ENCODE data around the gene GHR.
A peak's percentile ranks its signal among the peaks of the same experiment; 100 is the strongest.

The GHR gene

DNA sequence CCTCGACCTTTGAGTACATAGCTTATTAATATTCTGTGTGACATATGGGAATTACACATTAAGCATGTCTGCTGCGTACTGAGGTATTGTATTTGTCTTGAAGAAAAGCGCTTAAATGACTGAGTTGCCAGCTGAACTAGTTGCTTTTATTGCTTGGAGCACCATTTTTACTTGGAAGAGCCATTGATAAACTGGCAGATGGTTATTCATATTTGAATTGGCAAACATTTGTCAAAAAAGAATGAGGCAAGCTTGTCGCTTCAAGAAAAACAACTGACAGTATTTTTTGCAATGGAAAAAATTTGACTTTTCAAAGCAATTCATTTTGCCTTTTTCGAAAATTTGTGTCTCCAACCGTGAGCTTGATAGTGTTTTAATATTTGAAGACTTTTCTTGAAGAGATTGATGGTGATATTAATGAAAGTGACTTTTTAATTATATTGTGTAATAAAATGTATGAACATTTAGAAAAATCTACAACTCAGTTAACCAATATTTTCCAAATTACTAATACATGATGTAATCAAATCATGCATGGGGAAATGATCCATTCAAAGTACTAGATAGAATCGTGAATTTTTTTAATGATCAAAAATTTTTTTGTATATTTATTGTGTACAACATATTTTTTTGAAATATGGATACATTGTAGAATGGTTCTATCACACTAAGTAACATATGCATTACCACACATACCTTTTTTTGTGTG lies 278.3 kb downstream of the GHR start:
- TF ChIP-seq CTCF (conservative IDR thresholded peaks at IDR 0.05; ENCODE audit: low read depth, low read length) = no peak
- H3K9ac ChIP-seq = no peak overlapping the region
- H3K4me2 ChIP-seq = no peak overlapping the region

GRCh38 chr5:42703238-42703637 lies 280.0 kb downstream of the GHR start:
- no peaks in the 10 kb centered on the region for H3K27me3 ChIP-seq (ENCODE audit: insufficient read depth, low read depth)

More for the DNA sequence above, 278.3 kb downstream of the GHR start:
- no peaks in the 10 kb centered on the region for H3K27me3 ChIP-seq (ENCODE audit: insufficient read depth, low read depth)
- no peak overlapping the region for H3K27ac ChIP-seq
- no peaks in the 10 kb centered on the region for H3K79me2 ChIP-seq (ENCODE audit: insufficient read depth, low read depth)
- H3K36me3 ChIP-seq (ENCODE audit: insufficient read depth) = no peaks in the 10 kb centered on the region
- H3K4me1 ChIP-seq (ENCODE audit: low read depth, poor library complexity, severe bottlenecking) = peaks cover 9% of the 10 kb centered on the region
- H3K4me3 ChIP-seq (IDR thresholded peaks at IDR 0.05; ENCODE audit: insufficient read depth, low read depth, low read length) = no peak overlapping the region
- no peaks in the 10 kb centered on the region for H4K20me1 ChIP-seq (ENCODE audit: insufficient read depth)
- H2AFZ ChIP-seq (ENCODE audit: low read depth) = no peak overlapping the region

DNA sequence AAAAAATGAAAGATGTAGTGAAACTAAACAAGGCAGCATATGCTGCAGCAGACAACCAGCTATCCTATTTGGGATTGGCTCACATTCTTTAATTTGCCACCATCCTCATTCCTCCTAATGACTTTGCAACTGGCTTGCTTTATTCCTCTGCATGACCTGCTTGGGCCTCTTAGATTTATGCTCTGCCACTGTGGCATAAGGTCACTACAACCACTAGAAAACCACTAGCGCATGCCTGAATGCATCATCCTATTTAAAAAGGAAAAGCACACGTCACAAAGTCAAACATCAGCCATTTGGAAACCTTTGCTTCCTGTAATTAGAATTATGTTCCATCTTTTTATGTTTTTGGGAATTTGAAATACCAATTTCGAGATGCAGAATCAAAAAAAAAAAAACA lies 292.5 kb downstream of the GHR start:
- Histone ChIP-seq H3K4me1 (ENCODE audit: low read depth, poor library complexity, severe bottlenecking) (peaks cover 52% of the 10 kb centered on the region), H2AFZ (ENCODE audit: low read depth) (peak overlapping the region; percentile 27; the same call in 1 of the 2 replicates), H3K36me3 (ENCODE audit: insufficient read depth) (no peaks in the 10 kb centered on the region), H3K79me2 (ENCODE audit: insufficient read depth, low read depth) (no peaks in the 10 kb centered on the region), H3K9ac (peak overlapping the region; percentile 11; the same call in 1 of the 2 replicates), H3K27ac (peak overlapping the region; percentile 11; the same call in 1 of the 2 replicates), H3K27me3 (ENCODE audit: insufficient read depth, low read depth) (no peaks in the 10 kb centered on the region), H4K20me1 (ENCODE audit: insufficient read depth) (no peaks in the 10 kb centered on the region), H3K4me2 (peak overlapping the region; percentile 39), H3K4me3 (IDR thresholded peaks at IDR 0.05; ENCODE audit: insufficient read depth, low read depth, low read length) (no peak overlapping the region)
- TF ChIP-seq CTCF (conservative IDR thresholded peaks at IDR 0.05; ENCODE audit: low read depth, low read length) = no peak

More at GRCh38 chr5:42703238-42703637, 280.0 kb downstream of the GHR start:
- no peak overlapping the region for H3K27ac ChIP-seq
- H4K20me1 ChIP-seq (ENCODE audit: insufficient read depth) = no peaks in the 10 kb centered on the region
- no peaks in the 10 kb centered on the region for H3K36me3 ChIP-seq (ENCODE audit: insufficient read depth)
- H3K4me2 ChIP-seq = no peak overlapping the region
- H3K4me3 ChIP-seq (IDR thresholded peaks at IDR 0.05; ENCODE audit: insufficient read depth, low read depth, low read length) = no peak overlapping the region
- H3K79me2 ChIP-seq (ENCODE audit: insufficient read depth, low read depth) = no peaks in the 10 kb centered on the region
- H3K4me1 ChIP-seq (ENCODE audit: low read depth, poor library complexity, severe bottlenecking) = peaks cover 9% of the 10 kb centered on the region
- no peak overlapping the region for H2AFZ ChIP-seq (ENCODE audit: low read depth)
- H3K9ac ChIP-seq = no peak overlapping the region
- TF ChIP-seq CTCF (conservative IDR thresholded peaks at IDR 0.05; ENCODE audit: low read depth, low read length) = no peak

- Histone ChIP-seq H3K9ac (no peak overlapping the region), H3K36me3 (ENCODE audit: insufficient read depth) (no peaks in the 10 kb centered on the region), H4K20me1 (ENCODE audit: insufficient read depth) (no peaks in the 10 kb centered on the region), H3K4me3 (IDR thresholded peaks at IDR 0.05; ENCODE audit: insufficient read depth, low read depth, low read length) (no peak overlapping the region), H3K27ac (no peak overlapping the region), H3K27me3 (ENCODE audit: insufficient read depth, low read depth) (no peaks in the 10 kb centered on the region), H3K4me2 (peak overlapping the region; percentile 75; the same call in 1 of the 2 replicates), H3K4me1 (ENCODE audit: low read depth, poor library complexity, severe bottlenecking) (peaks cover 58% of the 10 kb centered on the region), H2AFZ (ENCODE audit: low read depth) (peak overlapping the region; percentile 14; the same call in 1 of the 2 replicates), H3K79me2 (ENCODE audit: insufficient read depth, low read depth) (no peaks in the 10 kb centered on the region)
- TF ChIP-seq CTCF (conservative IDR thresholded peaks at IDR 0.05; ENCODE audit: low read depth, low read length) = no peak
Measured at GRCh38 chr5:42718591-42718990, 295.4 kb downstream of the GHR start.
